SIG-M5 treated with dmso at 0.1 percent for 504 hours (cell line): ENCODE results near the gene CCM2L.
A peak's percentile ranks its signal among the peaks of the same experiment; 100 is the strongest.
"Not testable (repeated sequence)": the region's sequence is repeated elsewhere in the genome, so short reads cannot be mapped to it uniquely, and the experiment has no call there.

ENCODE experiments used
- DNase-seq: peaks from one replicate; lab custom pipeline; 2025; ENCODE audit not compliant: unreplicated experiment; lab: John Stamatoyannopoulos, UW

The CCM2L gene

GRCh38 chr20:32027643-32028042 lies 17.4 kb downstream of the CCM2L start:
- DNase-seq = no peak

- DNase-seq = no peak
Observed at GRCh38 chr20:32028647-32029372, 18.6 kb downstream of the CCM2L start.

DNA sequence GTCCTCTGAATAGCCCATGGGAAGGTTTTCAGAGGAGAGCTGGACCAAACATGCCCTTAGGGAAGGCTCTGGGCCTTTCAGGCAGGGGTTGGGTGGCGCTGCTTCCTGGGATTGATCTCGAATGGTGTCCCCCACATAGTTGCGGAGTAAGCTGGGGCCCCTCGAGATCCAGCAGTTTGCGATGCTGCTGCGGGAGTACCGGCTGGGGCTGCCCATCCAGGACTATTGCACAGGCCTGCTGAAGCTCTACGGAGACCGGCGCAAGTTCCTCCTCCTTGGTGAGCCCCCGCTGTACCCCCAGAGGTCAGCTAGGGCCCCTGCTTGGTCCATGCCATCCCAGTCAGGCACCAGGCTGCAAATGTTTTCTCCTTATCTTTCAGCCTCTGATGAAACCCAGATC lies 19.3 kb downstream of the CCM2L start:
- no peak for DNase-seq

DNA sequence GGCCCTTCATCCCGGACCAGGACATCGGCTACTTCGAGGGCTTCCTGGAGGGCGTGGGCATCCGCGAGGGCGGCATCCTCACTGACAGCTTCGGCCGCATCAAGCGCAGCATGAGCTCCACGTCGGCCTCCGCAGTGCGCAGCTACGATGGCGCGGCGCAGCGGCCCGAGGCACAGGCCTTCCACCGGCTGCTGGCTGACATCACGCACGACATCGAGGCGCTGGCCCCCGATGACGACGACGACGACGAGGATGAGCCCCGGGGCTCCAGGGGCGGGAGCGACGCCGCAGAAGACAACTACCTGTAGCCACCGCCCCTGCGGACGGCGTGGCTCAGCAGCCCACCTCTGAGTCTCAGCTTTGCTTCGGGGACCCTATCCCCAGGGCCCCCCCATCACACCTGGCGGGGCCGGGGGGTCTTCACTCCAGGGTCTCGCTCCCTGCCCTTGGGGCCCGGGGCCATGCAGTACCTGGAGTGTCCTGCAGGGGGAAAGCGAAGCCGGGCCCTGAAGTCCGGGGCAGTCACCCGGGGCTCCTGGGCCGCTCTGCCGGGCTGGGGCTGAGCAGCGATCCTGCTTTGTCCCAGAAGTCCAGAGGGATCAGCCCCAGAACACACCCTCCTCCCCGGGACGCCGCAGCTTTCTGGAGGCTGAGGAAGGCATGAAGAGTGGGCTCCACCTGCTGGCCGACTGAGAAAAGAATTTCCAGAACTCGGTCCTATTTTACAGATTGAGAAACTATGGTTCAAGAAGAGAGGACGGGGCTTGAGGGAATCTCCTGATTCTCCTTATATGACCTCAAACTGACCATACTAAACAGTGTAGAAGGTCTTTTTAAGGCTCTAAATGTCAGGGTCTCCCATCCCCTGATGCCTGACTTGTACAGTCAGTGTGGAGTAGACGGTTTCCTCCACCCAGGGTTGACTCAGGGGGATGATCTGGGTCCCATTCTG lies 21.0 kb downstream of the CCM2L start:
- DNase-seq = peak; percentile 71

GRCh38 chr20:32033316-32033715 lies 23.1 kb downstream of the CCM2L start:
- DNase-seq = no peak

DNA sequence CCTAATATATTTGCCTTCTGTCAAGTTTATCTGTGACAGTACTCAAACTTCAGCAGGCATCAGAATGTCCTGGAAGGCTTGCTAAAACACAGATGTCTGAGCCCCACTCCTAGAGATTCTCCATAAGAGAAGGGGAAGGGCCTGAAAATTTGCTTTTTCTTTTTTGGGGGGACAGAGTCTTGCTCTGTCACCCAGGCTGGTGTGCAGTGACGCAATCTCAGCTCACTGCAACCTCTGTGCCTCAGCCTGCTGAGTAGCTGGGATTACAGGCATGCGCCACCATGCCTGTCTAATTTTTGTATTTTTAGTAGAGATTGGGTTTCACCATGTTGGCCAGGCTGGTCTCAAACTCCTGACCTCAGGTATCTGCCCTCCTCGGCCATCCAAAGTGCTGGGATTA lies 23.5 kb downstream of the CCM2L start:
- not testable (repeated sequence) for DNase-seq

- DNase-seq = peak; percentile 48
Observed at GRCh38 chr20:32034581-32035425, 24.6 kb downstream of the CCM2L start.

DNA sequence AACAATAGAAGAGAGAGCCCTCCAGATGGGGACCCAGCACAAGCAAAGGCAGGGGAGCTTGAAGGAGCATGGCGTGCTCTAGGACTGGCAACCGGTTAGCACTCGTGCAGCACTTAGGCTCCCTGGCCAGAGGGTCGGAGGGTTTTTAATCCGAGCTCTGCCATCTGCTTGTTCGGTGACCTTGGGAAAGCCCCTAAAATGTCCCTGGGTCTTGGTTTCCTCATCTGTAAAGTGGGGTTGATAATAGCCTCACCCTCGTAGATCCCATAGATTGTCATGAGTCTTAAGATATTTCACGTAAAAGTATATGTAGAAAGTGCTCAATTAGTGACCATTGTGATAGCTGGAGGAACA lies 25.2 kb downstream of the CCM2L start:
- no peak for DNase-seq

DNA sequence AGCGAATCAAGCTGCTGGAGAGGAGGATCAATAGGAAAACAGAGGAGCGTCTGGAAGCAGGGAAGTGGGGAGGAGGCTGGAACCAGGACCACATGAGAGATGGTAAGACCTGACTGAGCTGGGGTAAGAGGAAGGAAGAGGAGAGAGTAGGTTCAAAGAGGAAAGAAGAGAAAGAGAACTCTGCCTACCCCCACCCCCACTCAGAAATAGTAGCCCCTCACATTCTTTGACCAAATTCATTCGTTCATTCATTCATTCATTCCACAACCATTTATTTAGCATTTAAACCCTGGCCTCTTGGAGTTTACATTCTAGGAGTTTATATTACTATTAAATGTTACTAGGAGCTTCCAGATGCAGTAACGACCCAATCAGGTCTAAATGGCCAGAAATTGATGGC lies 26.0 kb downstream of the CCM2L start:
- no peak for DNase-seq

GRCh38 chr20:32036716-32037485 lies 26.7 kb downstream of the CCM2L start:
- DNase-seq = peak; percentile 53

DNA sequence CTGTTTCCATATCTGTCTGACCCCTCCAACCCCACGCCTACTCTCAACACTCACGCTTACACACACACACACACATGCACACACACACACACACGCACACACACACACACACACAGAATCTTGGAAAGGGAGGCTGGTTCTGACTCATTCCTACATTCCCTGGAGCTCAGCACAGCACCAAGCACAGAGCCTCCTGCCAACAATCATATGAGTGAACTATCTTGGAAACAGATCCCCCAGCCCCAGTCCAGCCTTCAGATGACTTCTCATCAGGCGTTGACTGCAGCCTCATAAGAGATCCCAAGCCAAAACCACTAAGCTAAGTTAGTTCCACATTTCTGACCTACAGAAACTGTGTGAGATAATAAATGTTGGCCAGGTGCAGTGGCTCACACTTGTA lies 27.7 kb downstream of the CCM2L start:
- DNase-seq = peak; percentile 39

DNA sequence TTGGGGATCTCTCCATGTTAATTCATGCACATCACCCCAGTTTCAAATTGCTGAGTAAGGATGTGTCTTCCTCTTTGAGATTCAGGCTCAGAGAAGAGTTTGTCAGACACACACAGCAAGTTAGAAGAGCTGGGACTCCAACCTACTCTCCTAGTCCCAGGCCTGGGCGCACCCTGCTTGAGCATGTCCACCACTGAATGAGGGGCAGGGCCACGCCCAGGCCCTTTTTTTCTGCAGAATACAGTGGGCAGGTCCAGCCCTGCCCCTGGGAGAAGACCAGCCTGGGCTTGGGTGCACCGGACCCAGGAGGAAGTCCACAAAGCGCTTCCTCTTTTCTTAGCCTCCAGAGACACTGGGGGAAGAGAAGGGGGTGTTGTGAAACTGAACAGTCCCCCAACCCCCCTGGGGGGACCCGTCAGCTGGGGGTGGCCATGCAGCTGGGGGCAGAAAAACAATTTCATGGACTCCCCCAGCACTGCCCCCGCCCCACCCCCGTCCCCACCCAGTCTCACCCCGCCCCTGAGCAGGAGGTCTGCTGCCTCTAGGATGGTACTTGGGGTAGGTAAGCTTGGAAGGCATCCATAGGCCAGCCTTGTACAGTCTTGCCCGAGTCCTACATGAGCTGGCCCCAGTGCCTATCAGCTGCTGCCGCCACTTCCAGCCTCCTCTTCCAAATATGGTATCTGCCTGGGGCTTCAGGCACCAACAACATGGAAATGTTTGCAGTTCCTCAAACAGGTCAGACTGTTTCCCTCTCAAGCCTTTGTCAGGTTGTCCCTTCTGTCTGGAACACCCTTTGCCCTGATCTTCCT lies 30.1 kb downstream of the CCM2L start:
- peak; percentile 92 for DNase-seq

DNA sequence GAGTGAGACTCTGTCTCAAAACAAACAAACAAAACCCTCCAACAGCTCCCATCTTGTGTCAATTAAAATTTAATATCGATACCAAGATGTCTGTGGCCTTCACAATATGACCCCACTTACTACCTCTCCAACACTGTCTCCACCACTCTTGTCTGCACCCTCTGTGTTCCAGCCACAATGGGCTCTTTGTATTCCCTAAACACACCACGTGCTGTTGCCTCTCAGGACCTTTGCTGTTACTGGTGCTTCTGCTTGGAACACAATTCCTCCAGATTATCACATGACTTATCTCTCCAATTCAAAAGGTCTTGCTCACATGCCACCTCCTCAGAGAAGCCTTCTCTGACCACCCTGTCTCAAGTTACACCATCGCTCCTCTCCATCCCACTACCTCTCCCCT lies 35.8 kb downstream of the CCM2L start:
- DNase-seq = no peak

GRCh38 chr20:32050324-32050841 lies 40.1 kb downstream of the CCM2L start:
- DNase-seq = no peak

- peak; percentile 76 for DNase-seq
Observed at GRCh38 chr20:32050851-32051556, 40.8 kb downstream of the CCM2L start.

GRCh38 chr20:32051720-32052089 lies 41.5 kb downstream of the CCM2L start:
- DNase-seq = no peak

- DNase-seq = peak; percentile 50
Observed at GRCh38 chr20:32052090-32052777, 42.0 kb downstream of the CCM2L start, which contains the start of gene HCK. Gene HCK (plus strand): TSS chr20:32052242.

DNA sequence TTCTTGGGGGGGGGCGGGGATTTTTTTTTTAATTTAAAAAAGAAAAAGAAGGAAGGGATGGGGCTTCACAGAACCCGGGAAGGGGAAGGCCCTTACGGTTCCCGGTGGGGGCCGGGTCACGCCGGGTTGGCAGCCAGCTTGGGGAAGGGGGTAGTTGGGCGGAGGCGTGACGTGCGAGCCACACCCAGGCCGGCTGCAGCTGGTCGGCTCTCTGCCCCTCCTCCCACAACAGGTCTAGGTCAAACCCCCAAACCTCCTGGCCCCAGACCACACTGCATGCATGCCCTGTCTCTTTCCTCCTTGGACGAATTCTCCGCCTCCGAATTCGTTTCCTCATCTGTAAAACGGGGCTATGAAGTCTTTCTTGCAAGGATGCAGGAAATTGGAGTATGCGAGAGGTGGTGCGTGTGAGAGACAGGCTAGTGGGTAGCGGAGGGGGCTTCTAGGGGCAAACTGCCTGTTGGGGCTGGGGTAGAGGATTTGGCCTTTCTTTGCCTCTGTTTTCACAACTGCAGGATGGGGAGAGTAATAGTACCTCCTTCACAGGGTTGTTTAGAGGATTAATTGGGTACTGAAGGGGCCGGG lies 42.6 kb downstream of the CCM2L start:
- peak; percentile 43 for DNase-seq
